IMR-90 (cell line): Measurements from ENCODE around the gene F3. TPM values are rescaled to one million over a fixed set of nuclear protein-coding genes. Genes with fewer than 3 reads are reported as not detected.

Experiments used
- ATAC-seq: fragments of 200-7000 bp; cut with Tn5 transposase; 2 replicates; pipeline ENCODE4 v1.9.1; 2020; ENCODE audit warnings: low read depth, mild to moderate bottlenecking, moderate library complexity
- BruUV-seq: library from RNA; stranded (reverse); fragments of 400-500 nt; replicated peaks from 2 replicates; lab custom pipeline; 2021; lab: Mats Ljungman, UMichigan
- CTCF ChIA-PET: fragments of 300-600 bp; formaldehyde crosslinking; extraction: SDS; loops from one replicate; lab custom pipeline; 2021; ENCODE audit warnings: antibody characterized with exemption; lab: Yijun Ruan, JAX
- POLR2A ChIA-PET: fragments of 300-600 bp; sonication (Branson Sonifier 250); formaldehyde crosslinking; loops from one replicate; lab custom pipeline; 2022; ENCODE audit warnings: antibody characterized with exemption; ENCODE audit not compliant: unreplicated experiment; lab: Charles Lee
- DNase-seq: peaks from one replicate; pipeline ENCODE4 v3.0.0; 2013
- H2AFZ ChIP-seq: replicated peaks from 2 replicates; pipeline ENCODE3; 2013; ENCODE audit warnings: low read length, mild to moderate bottlenecking; ENCODE audit not compliant: poor library complexity
- H2AK5ac ChIP-seq: 2 replicates; pipeline ENCODE4 v1.6.1; 2013; ENCODE audit warnings: low read depth, low read length, inconsistent platforms
- H2AK9ac ChIP-seq: replicated peaks from 2 replicates; pipeline ENCODE3; 2013; ENCODE audit warnings: mild to moderate bottlenecking, low read depth, low read length, moderate library complexity; ENCODE audit not compliant: poor library complexity
- H2BK120ac ChIP-seq: 2 replicates; pipeline ENCODE4 v1.6.1; 2013; ENCODE audit warnings: low read depth, low read length, inconsistent platforms
- H2BK15ac ChIP-seq: 3 replicates; pipeline ENCODE4 v1.6.1; 2013; ENCODE audit warnings: low read depth, low read length, inconsistent platforms
- H2BK20ac ChIP-seq: 2 replicates; pipeline ENCODE4 v1.6.1; 2013; ENCODE audit warnings: low read depth, mild to moderate bottlenecking, inconsistent platforms, low read length, moderate library complexity
- H2BK5ac ChIP-seq: 2 replicates; pipeline ENCODE4 v1.6.1; 2013; ENCODE audit warnings: mild to moderate bottlenecking, low read depth, low read length, inconsistent platforms; ENCODE audit not compliant: poor library complexity, severe bottlenecking
- H3K14ac ChIP-seq: replicated peaks from 2 replicates; pipeline ENCODE4 v1.6.1; 2013; ENCODE audit warnings: low read depth, low read length, inconsistent platforms
- H3K18ac ChIP-seq: 2 replicates; pipeline ENCODE4 v1.6.1; 2013; ENCODE audit warnings: low read depth, low read length, control low read depth
- H3K23ac ChIP-seq: 2 replicates; pipeline ENCODE4 v1.6.1; 2013; ENCODE audit warnings: low read depth, low read length, inconsistent platforms
- H3K27ac ChIP-seq: 2 replicates; pipeline ENCODE4 v1.5.1; 2013; ENCODE audit warnings: mild to moderate bottlenecking, control low read depth, low read length; ENCODE audit not compliant: insufficient read depth
- H3K27me3 ChIP-seq: 2 replicates; pipeline ENCODE4 v1.6.1; 2013; ENCODE audit warnings: low read length; ENCODE audit not compliant: control insufficient read depth, insufficient read depth
- H3K36me3 ChIP-seq: 2 replicates; pipeline ENCODE4 v1.6.1; 2013; ENCODE audit warnings: low read length, mixed read lengths; ENCODE audit not compliant: control insufficient read depth, insufficient read depth
- H3K4ac ChIP-seq: 2 replicates; pipeline ENCODE4 v1.6.1; 2013; ENCODE audit warnings: low read depth, low read length, inconsistent platforms
- H3K4me1 ChIP-seq: 2 replicates; pipeline ENCODE4 v1.6.1; 2013; ENCODE audit warnings: low read length, mixed read lengths; ENCODE audit not compliant: control insufficient read depth, insufficient read depth
- H3K4me2 ChIP-seq: 2 replicates; pipeline ENCODE4 v1.6.1; 2013; ENCODE audit warnings: low read depth, mild to moderate bottlenecking, control low read depth, low read length, moderate library complexity
- H3K4me3 ChIP-seq: 2 replicates; pipeline ENCODE4 v1.5.1; 2013; ENCODE audit warnings: low read depth, mild to moderate bottlenecking, control low read depth, low read length, moderate library complexity; ENCODE audit not compliant: insufficient read depth
- H3K56ac ChIP-seq: 2 replicates; pipeline ENCODE4 v1.6.1; 2013; ENCODE audit warnings: low read length, inconsistent platforms; ENCODE audit not compliant: insufficient read depth; ENCODE audit errors: extremely low read depth
- H3K79me1 ChIP-seq, 2 experiments: 2 replicates each; pipeline ENCODE4 v1.6.1; 2013; ENCODE audit warnings: low read length in 2 of 2, inconsistent platforms in 1 of 2, low read depth in 1 of 2
- H3K9ac ChIP-seq: 2 replicates; pipeline ENCODE4 v1.6.1; 2013; ENCODE audit warnings: low read depth, low read length, control low read depth
- H3K9me1 ChIP-seq: 2 replicates; pipeline ENCODE4 v1.6.1; 2013; ENCODE audit warnings: low read length, inconsistent platforms; ENCODE audit not compliant: insufficient read depth
- H3K9me3 ChIP-seq: 2 replicates; pipeline ENCODE4 v1.6.1; 2013; ENCODE audit warnings: low read length; ENCODE audit not compliant: control insufficient read depth, insufficient read depth
- H4K20me1 ChIP-seq: 2 replicates; pipeline ENCODE4 v1.6.1; 2013; ENCODE audit warnings: low read length, inconsistent platforms; ENCODE audit not compliant: insufficient read depth
- H4K5ac ChIP-seq: 2 replicates; pipeline ENCODE4 v1.6.1; 2013; ENCODE audit warnings: mild to moderate bottlenecking, low read depth, low read length, control low read depth
- H4K8ac ChIP-seq, 2 experiments: 2 replicates each; pipeline ENCODE4 v1.6.1; 2013; ENCODE audit warnings: low read depth in 2 of 2, low read length in 2 of 2, control low read depth in 1 of 2, inconsistent platforms in 1 of 2
- H4K91ac ChIP-seq: 2 replicates; pipeline ENCODE4 v1.6.1; 2013; ENCODE audit warnings: low read depth, low read length, inconsistent platforms; ENCODE audit not compliant: insufficient read depth
- MAFK ChIP-seq: IDR thresholded peaks from 2 replicates; pipeline ENCODE4 v1.6.1; 2012; ENCODE audit warnings: low read depth, low read length, improper control_type of control experiment
- POLR2A ChIP-seq: IDR thresholded peaks from 2 replicates; pipeline ENCODE4 v1.6.1; 2012; ENCODE audit warnings: mild to moderate bottlenecking, low read depth, low read length
- WGBS, 2 experiments: methylation state at CpG; one replicate each; pipeline versions ENCODE4 v1.1.5 to v1.1.7; 2013; ENCODE audit warnings: missing lambda C conversion rate in 2 of 2; ENCODE audit not compliant: insufficient read length in 1 of 2; ENCODE audit errors: extremely low coverage in 2 of 2; 5-methylcytosine and 5-hydroxymethylcytosine counted together
- dilution Hi-C: fragments of 300-500 bp; cut with HindIII; formaldehyde crosslinking; loops from one replicate; pipeline ENCODE4 v1.14.3; 2018; ENCODE audit warnings: low sequenced_read_pairs; ENCODE audit not compliant: unreplicated experiment
- in situ Hi-C: fragments of 300-500 bp; cut with MboI; formaldehyde crosslinking; loops from 3 replicates; pipeline ENCODE4 v1.14.3; 2019; ENCODE audit warnings: low sequenced_read_pairs, inconsistent platforms, mixed read lengths
- intact Hi-C: fragments of 100-400 bp; cut with micrococcal nuclease; formaldehyde crosslinking; loops from 2 replicates; pipeline ENCODE4 v1.10.0; 2022
- polyA plus RNA-seq, 3 experiments: library from polyadenylated mRNA; depleted of rRNA; stranded (reverse); fragments of >200 nt; gene quantifications; 2 replicates each; pipeline ENCODE4 v1.2.3, GENCODE V29; 2012; ENCODE audit warnings: low replicate concordance in 1 of 3
- total RNA-seq: library from RNA; depleted of rRNA; stranded (reverse); fragments of >200 nt; gene quantifications from 2 replicates; pipeline ENCODE4 v1.2.3, GENCODE V29; 2012

Gene F3
- total and polyA plus RNA-seq, 2 of the 4 experiments (the other 2 are of a cell fraction), result 75.6 to 126 TPM

- H3K36me3 ChIP-seq, result peaks cover 73% of the 10 kb centered on the region
- intact Hi-C loops, result no loop called here
- TF ChIP-seq MAFK (no peak), POLR2A (peak; percentile 38; the same call in 1 of the 2 replicates)
- no peak overlapping the region for H2AK9ac ChIP-seq
- H3K9ac ChIP-seq, result peak overlapping the region; percentile 42; the same call in 1 of the 2 replicates
- peaks cover 94% of the 10 kb centered on the region for H4K20me1 ChIP-seq
- H3K27ac ChIP-seq, result peak overlapping the region; percentile 20; the same call in 1 of the 2 replicates
- ChIA-PET POLR2A (interaction anchor here (0.5 to 1.0 kb wide), 3 partner anchors 45 to 267 kb away, joined by 3 to 4 read pairs (median 3); no protein-coding TSS in a partner anchor), CTCF (no interaction called here)
- H3K4me3 ChIP-seq, result no peak overlapping the region
- H2AK5ac ChIP-seq, result peak overlapping the region; percentile 29; the same call in 1 of the 2 replicates
- H3K56ac ChIP-seq, result no peak overlapping the region
- H3K27me3 ChIP-seq, result no peaks in the 10 kb centered on the region
- in situ Hi-C loops, result no loop called here
- H3K4me2 ChIP-seq, result no peak overlapping the region
- DNase-seq (no peak), ATAC-seq (no peak)
- H2AFZ ChIP-seq, result no peak overlapping the region
- H2BK120ac ChIP-seq, result no peak overlapping the region
- WGBS, 2 experiments, result no CpG with 5 or more reads among the region's 9 CpGs
- peak overlapping the region; percentile 50 for H3K18ac ChIP-seq
- H4K5ac ChIP-seq, result peak overlapping the region; percentile 31; the same call in 1 of the 2 replicates
- no peak overlapping the region for H2BK15ac ChIP-seq
- H2BK5ac ChIP-seq, result peak overlapping the region; percentile 42
- H2BK20ac ChIP-seq, result no peak overlapping the region; the same call in 1 of the 2 replicates
- peaks cover 26 to 71% of the 10 kb centered on the region in 2 experiments for H3K79me1 ChIP-seq
- 0 out of 2 replicates have a peak overlapping the region, but pooled peaks have one; percentile 29 for H3K4ac ChIP-seq
- peak overlapping the region; percentile 29; the same call in 1 of the 2 replicates for H3K23ac ChIP-seq
- no TSS peak for BruUV-seq
- dilution Hi-C loops, result loop anchor here (25.0 kb wide), 1 partner anchor 251 kb away; no protein-coding TSS in a partner anchor
- no peaks in the 10 kb centered on the region for H3K9me3 ChIP-seq
- H3K4me1 ChIP-seq, result peaks cover 6% of the 10 kb centered on the region
- H4K91ac ChIP-seq, result no peak overlapping the region
- H4K8ac ChIP-seq, result peak overlapping the region; percentile 37 to 50; a peak in 3 of 4 replicates
- H3K9me1 ChIP-seq, result peaks cover 12% of the 10 kb centered on the region; the same call in 1 of the 2 replicates
- peak overlapping the region; percentile 49 for H3K14ac ChIP-seq
Observed at GRCh38 chr1:94535879-94536278, 5.7 kb downstream of the F3 start.
